Measurements from ENCODE around the gene DCLK1.

Gene DCLK1

DNA sequence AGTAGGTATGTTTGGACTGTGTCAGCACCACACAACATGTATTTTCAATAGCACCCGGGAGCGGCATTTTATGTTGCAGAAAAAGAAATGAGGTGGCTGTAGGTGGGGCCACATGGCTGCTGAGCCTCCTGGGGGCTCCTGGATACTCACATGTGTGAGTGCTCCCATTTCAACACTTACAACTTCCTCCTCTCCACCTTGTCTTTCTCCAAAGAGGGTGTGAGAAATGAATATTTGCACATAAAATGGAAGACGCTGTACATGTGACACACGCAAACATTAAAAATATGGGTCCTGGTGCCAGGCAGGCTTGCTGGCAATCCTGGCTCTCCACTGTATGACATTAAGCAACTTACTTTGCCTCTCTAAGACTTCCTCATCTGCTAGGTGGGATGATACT, 222.1 kb downstream of the DCLK1 start:
- DNase-seq (ENCODE audit: low spot score) (no peak), FAIRE-seq (no peak)

DNA sequence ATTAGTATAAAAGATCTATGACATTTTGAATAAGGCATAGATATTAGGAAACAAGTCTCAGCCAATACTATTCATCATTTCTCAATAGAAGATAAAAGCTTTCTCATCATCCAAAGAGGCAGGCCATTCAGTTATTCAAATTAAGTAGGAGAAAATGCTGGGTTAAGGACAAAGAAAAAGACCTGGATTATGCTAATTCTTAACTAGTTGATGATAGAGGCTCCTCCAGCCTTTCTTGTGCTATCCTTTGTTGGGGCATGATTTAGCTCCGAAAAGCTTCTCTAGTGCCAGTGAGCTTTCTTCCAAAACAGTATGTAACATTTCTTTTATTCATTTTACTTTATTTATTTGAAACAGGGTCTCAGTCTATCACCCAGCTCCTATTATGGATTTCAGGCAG, 223.0 kb downstream of the DCLK1 start:
- DNase-seq (ENCODE audit: low spot score), result no peak
- FAIRE-seq, result no peak

DNA sequence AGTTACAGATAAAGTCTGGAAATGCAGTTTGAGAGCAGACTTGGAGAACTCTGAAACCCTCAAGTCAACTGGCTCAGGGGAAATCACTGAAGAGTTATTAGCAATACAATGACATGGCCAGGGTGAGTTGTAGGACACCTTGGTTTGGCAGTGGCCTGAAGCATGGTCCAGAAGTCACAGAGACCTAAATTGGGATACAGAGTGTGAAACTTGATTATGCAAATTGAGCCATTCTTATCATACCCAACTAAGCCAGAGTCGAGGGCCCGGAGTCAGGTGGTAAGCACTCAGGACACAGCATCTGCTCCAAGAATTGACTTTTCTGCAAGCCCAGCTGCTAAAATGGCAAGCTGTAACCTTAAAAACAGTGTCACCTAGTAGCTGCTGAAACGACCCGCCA, 224.5 kb downstream of the DCLK1 start:
- FAIRE-seq, result no peak
- DNase-seq (ENCODE audit: low spot score), result no peak

DNA sequence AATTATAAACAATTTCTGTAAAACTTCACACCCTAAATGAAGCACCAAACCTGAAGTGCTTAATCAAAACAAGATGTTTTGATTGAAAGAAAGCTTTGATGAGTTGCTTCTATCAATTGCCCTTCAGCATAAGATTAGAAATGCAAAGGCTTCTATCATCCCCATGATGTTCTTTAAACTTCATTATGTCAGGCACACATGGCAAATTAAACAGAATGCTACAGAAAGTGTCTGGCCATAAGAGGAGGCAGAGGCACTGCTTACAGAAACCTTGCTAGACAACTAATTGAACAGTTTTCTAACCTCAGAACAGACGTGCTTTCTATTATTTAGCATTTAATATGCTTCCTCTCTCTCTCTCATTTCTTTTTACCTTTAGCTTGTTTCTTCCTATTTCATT, 228.1 kb downstream of the DCLK1 start:
- DNase-seq (ENCODE audit: low spot score) (no peak), FAIRE-seq (no peak)

DNA sequence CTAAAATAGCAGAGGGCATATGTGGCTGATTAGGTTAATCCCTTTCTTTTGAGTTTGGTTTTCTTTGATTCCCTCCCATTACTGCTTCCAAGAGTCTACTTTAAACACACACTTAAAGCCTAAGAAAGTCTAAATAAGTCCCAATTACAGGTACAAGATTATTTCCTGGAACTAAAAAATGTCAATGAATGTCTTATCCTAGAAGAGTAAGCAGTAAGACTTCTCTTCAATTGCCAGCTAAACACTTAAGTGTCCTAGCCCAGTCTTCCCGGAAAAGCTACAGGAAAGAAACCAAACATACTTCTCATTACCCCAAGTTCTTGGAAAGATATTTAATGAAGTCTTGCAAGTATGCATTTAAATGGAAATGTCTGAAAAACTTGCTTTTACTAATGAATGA, 233.1 kb downstream of the DCLK1 start:
- DNase-seq (ENCODE audit: low spot score) (no peak), FAIRE-seq (no peak)

DNA sequence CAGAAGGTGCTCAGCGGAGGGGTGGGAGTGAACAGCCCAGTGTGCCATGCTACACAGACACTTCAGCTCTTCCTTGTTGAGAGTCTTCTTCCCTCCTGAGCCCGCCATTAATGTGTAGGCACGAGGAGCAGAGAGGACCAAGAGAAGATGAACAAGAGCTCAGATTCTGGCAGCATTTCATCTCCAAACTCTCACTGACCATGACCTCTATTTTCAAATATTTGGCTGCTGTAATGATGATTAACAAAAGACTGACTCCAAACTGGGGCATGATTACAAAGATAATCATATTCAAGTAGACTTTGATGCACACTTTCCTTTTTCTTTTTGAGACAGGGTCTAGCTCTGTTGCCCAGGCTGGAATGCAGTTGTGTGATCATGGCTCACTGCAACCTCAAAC, 236.5 kb downstream of the DCLK1 start:
- no peak for DNase-seq (ENCODE audit: low spot score)
- FAIRE-seq, result no peak

DNA sequence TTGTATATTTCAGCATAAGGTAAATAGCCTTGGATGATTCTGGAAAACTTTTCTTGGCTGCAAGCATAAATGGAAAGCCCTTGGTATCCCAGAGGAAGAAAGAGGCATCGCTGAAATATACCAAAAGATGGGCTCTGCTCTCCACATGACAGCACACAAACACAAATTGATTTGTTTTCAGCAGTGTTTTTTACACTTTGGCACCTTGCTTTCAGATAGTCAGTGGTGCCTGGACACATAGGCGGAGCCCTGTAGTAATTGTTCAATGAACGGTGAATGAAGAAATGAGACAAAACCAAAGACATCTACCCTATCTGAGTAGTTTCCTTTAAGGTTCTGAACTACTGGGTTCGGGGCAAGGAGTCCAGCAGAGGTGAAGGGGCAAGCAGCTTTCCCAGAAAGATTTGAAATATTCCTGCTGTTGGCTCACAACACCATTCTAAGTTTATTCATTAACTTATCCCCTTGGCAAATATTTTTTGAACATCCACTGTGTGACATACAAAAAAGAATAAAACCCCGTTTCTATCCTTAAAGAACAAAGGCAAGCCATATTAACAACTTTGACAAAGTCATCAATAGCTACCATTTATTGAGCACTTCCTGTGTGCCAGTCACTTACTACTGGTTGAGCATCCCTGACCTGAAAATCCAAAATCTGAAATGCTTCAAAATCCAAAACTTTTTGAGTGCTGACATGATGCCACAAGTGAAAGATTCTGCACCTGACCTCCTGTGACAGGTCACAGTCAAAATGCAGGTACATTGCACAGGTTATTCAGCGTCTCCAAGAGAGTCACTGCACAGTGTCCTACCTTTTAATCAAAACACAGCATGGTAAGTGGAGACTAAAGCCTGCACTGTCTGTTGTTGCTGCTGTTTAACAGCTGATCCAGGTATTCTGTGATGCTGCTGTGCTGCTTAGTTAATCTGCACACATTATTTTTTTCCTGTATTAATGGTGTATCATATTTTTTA, 238.1 kb downstream of the DCLK1 start:
- FAIRE-seq (no peak), DNase-seq (ENCODE audit: low spot score) (no peak)

DNA sequence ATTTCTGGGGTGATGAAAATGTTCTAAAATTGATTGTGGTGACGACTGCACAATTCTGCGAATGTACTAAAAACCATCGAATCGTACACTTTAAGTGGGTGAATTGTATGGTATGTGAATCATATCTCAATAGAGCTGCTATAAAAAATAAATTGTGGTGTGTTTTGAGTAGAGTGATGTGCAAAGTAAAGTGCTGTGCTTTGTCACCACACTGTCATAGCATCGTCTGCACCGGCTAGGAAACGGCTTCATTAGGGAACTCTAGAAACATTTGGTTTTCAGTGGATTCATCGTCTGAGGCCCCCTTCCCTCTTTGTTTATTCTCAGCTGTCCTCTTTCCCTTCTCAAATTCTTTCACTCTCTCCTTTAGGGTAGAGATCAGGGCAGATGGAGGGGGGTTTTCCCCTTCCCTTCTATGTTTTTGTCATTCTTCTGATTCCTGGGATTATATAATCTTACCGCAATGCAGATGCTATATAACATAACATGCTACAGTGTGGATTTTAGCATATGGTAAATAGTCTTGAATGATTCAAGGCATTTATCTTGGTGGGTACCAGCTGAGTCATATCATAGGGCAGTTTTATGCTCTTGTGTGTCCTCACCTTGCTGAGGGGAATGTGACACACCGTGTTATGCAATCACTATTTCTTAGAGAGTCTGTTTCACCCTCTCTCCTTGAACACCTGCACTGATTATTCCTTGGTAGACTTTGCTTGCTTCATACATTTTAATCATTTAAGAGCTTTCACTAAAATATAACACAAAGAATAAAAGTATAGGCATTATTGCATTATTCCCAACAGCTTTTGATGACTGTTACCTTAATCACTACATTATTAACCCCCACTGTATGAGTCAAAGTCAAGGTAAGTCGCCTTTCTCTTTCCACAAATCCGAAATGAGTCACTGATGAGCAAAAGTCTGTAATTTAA, 239.4 kb downstream of the DCLK1 start:
- FAIRE-seq (no peak), DNase-seq (ENCODE audit: low spot score) (peak; percentile 14)

DNA sequence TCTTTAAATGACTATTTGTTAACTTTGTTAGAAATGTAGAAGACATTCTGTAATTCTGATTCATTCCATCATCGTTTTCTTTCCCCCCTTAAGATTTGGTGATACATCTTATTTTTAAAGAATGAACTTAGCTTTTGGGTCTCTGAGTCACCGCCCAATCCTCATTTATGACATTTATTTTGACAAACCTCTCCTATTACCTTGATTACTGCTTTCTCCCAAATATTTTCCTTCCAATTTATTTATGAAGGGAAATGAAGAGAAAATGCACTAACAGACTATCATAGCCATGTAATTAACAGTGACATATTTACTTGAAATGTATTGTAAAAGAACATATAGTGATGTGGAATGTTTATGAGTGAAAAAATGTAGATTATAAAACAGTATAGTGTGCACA, 241.6 kb downstream of the DCLK1 start:
- DNase-seq (ENCODE audit: low spot score) (no peak), FAIRE-seq (no peak)

DNA sequence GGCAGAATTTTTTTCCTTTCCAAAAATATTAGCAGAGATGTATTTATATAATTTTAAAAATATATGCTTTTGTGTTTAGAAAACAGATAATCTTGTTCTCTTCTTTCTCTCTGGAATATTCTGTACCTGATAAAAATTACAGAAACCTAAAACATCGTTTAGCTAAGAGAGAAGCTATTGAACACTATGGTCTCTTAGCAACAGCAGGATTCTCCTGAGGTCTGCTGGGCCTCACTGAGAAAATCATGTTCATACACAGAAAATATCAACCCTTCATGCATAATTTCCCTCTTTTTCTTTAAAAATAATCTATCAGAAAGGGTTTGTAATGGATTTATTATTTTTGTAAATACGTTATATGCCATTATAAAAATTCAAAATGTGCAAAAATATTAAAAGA, 242.2 kb downstream of the DCLK1 start:
- DNase-seq (ENCODE audit: low spot score) (no peak), FAIRE-seq (no peak)

DNA sequence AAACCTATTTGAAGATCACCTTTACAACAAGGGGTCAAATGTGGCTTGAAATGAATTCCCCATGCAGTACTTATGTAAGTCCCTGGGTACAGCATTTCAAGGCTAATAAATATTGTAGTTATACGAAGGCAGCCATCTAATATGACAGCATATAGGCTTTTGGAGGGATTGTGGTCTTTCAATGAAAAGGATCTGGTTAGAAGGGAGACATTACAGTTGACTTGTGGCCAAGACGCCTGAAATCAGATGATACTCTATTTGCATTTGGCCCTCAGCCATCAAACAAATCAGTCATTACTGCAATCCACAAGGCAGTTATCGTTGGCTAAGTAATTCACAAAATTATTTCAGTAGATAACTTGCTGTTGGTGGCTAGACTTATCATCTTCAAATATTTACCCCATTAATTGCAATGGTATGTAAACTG, 242.7 kb downstream of the DCLK1 start:
- DNase-seq (ENCODE audit: low spot score) (no peak), FAIRE-seq (no peak)

DNA sequence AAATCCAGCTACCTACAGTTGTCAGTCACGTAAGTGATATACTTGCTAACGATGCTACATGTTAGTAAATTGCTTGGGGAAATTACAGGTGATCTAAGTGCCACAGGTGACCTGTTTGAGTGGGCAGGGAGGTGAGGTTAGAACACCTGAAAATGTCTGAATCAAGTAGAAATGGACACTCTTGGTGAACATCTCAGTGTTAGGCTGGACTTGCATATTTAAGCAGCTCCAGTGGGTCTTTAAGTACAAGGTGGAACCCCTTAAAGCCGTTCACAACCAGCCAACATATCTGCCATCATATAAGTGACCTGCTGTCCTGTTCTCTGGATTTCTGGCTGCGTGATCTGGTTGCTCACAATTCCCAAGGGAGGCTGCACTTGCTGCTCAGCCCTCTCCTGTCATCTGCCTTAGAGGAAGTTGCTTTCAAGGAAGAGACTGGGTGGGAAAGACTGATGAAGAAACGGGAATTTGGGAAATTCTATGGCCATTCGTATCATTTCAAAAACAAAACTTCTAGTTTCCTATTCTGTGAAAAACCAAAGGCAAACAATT, 244.0 kb downstream of the DCLK1 start:
- FAIRE-seq (no peak), DNase-seq (ENCODE audit: low spot score) (no peak)

DNA sequence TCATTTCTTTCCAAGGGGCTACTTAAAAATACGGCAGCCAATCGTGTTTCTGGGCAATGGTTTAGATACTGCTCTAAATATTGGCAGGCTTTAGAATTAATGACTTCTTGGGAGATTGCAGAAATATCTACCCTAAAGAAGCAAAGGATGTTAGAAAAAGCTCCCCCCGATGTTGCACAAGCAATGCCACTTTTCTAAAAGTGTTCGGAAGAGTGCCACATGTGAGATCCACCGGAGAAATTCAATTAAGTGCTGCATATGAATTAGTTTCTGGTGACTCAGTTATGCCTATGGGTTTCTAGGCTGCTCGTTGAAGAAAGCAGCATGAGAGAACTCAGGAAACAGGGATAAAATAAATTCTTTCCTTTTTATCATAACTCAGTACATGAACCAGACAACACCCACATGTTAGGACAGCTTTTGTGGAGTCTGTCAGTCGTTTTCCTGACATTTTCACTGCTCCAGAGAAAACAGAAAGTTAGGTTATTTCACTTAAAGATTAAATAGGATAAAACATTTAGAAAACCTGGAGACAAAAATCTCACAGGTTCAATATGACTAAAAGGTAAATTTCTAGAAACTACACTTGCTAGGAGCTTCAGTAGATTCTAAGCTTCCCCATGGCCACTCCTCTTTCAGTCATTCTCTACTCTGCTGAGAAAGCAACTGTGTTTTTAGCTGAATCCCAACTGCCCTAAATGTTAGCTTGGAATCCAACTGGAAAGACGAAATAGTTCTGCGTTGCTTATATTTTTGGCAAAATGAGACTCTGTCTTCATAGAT, 244.7 kb downstream of the DCLK1 start:
- DNase-seq (ENCODE audit: low spot score), result no peak
- no peak for FAIRE-seq

DNA sequence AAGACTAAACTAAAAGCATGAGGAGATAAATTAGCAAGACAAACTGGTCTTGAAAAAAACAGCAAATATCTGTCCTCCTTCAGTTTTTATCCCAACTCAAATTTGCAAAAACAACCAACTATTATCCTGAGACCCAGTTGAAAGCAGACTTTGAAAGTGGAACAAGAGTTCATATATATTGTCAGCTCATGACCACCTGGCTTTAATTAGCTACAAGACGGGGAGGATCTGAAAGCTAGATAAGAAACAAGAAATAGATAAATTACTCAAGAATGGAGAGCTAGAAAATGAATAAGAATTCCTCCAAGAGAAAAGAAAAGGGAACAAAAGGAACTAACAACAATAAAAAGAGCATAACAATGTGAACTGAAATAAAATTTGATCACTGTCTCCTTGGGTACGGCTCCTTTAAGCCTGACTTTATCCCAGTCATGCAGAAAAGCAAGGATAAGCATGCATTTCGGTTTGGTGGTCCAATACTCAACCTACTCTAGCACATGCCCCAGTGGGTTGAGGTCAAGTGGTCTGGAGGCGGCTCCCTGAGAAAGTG, 246.9 kb downstream of the DCLK1 start:
- DNase-seq (ENCODE audit: low spot score) (no peak), FAIRE-seq (no peak)

DNA sequence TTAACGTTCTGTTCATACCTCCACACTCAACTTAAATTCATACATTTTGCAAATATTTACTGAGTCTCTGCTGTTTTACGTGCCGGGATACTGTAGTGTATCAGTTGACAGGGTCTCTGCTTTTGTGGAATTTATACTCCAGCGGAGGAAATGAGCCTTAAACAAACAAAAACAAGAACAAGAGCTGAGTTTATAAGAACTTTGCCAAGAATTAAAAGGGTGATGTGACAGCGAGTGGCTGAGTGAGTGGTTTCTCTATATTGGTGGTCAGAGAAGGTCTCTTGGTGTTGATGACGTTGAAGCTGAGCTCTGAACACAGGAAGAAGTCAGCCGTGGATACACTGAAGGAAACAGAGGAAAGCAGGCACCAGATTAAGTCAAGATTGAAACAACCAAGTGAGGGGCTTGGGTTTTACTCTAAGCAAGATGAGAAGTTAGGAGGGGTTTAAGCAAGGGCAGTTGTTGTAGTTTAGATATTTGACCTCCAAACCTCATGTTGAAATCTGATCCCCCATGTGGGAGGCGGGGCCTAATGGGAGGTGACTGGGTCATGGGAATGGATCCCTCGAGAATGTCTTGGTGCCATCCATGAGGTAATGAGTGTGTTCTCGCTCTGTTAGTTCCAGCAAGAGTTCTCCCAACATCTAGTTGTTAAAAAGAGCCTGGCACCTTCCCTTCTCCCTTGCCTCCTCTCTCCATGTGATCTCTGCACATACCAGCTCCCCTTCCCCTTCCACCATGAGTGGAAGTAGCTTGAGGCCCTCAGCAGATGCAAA, 248.3 kb downstream of the DCLK1 start:
- no peak for FAIRE-seq
- DNase-seq (ENCODE audit: low spot score), result no peak

DNA sequence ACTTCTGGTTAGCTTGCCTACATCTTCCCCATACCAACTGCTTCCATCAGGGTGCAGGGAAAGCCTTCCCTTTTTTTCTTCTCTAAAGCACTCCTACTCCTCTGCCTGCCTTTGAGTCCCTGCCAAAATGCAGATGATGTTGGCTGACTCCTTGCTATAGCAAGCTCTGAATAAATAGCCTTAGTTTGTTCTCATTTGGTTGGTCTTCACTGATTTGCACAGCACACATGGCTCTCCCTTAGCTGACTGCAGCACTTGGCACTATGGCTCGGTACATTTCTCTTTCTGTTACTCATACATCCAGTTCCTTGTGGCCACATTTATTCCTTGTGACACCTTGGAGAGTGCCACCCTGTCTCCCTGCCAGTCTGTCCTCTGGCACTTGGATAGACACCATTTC, 249.8 kb downstream of the DCLK1 start:
- FAIRE-seq (no peak), DNase-seq (ENCODE audit: low spot score) (no peak)

DNA sequence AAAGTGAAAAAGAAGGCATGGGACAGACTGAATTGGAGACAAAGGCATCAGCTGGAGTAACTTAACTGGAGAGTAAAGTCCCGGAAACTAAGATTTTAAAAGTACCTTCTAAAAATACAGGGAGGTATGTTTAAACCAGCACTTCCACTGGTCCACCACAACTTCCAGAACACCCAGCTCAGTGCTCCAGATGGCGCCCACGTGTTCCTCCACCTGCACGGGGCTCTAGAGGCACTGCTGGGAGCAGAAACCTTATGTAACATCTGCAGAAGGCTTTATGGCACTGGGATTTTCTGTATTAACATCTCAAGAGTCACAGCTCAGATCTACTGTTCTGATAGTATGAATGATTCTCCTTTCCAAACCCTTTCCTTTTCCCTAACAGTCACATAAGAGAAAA, 252.1 kb downstream of the DCLK1 start:
- DNase-seq (ENCODE audit: low spot score) (no peak), FAIRE-seq (no peak)

DNA sequence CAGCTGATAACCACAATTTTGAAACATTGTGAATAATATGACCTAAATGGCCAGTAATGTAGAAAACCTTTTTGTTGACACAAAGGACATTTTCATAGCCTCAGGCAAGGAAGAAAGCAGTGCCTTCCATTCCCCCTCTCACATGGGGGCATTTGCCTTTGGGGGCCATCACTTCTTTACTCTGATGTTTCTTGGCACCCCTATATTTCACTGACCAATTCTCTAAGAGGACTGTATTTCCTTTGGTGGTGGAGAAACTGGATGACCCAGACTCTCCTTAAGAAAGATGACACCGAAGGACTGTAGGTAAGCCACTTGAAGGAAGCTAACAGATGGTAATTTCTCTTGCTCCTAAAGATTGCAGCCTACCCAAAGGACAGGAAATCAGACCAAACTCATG, 254.6 kb downstream of the DCLK1 start:
- FAIRE-seq (no peak), DNase-seq (ENCODE audit: low spot score) (no peak)

DNA sequence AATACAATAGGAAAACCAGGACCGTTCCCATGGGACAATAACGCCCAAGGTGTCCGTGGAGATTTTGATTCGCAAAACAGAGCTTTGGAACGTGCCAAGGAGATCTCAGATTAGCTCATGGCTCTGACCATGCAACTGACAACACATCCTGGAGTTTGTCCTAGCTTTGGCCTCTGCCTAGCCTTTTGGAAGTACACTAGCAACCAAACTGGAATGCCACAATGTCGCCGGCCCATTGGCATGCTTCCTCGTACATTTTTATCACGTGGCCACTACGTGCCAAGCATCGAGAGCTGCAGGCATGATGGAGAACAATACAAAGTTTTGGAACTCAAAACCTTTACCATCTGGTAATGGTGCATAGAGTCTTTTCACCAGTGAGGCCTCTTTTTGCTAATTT, 256.5 kb downstream of the DCLK1 start:
- DNase-seq (ENCODE audit: low spot score) (no peak), FAIRE-seq (no peak)

DNA sequence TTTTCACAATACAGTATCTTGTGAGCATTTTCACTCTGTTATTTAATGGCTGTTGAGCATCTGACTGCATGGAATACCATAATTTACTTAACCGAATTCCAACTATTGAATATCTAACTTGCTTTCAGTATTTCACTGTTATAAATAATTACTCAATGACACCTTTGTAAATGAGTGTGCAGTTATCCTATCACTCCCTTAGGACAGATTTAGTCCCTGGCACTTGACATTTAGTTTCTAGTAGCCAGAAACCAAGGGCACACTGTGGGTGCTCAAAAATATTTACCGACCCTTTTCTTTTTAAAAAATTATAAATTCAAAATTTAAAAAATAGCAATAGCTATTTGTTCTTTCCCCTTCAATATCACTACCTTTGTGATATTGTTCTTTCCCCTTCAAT, 258.8 kb downstream of the DCLK1 start:
- DNase-seq (ENCODE audit: low spot score), result no peak
- FAIRE-seq, result no peak
